Glutamatergic neuron (in vitro differentiated cells): Measurements from ENCODE around the gene CACNA1I. TPM values are rescaled to one million over a fixed set of nuclear protein-coding genes. Genes with fewer than 3 reads are reported as not detected.

Experiments
- DNase-seq: peaks from one replicate; pipeline ENCODE4 v3.0.0; 2022
- H3K27ac Mint-ChIP-seq: one replicate; pipeline ENCODE4 v1.8.0; 2020; ENCODE audit warnings: mild to moderate bottlenecking, mixed read lengths, inconsistent platforms; ENCODE audit not compliant: unreplicated experiment
- H3K27me3 Mint-ChIP-seq: one replicate; pipeline ENCODE4 v1.8.0; 2020; ENCODE audit warnings: mild to moderate bottlenecking, moderate library complexity, mixed read lengths, inconsistent platforms; ENCODE audit not compliant: unreplicated experiment
- H3K36me3 Mint-ChIP-seq: one replicate; pipeline ENCODE4 v1.8.0; 2020; ENCODE audit warnings: mild to moderate bottlenecking, mixed read lengths, inconsistent platforms; ENCODE audit not compliant: unreplicated experiment
- H3K4me1 Mint-ChIP-seq: one replicate; pipeline ENCODE4 v1.8.0; 2020; ENCODE audit warnings: mild to moderate bottlenecking, low read depth, mixed read lengths, inconsistent platforms; ENCODE audit not compliant: unreplicated experiment
- H3K4me3 Mint-ChIP-seq: one replicate; pipeline ENCODE4 v1.8.0; 2020; ENCODE audit warnings: mild to moderate bottlenecking, mixed read lengths, inconsistent platforms; ENCODE audit not compliant: unreplicated experiment
- H3K9me3 Mint-ChIP-seq: one replicate; pipeline ENCODE4 v1.8.0; 2020; ENCODE audit warnings: mild to moderate bottlenecking, moderate library complexity, mixed read lengths, inconsistent platforms; ENCODE audit not compliant: unreplicated experiment
- CTCF ChIP-seq: fragments of 200-600 bp; sonication (generic); IDR thresholded peaks from one replicate; pipeline ENCODE4 v1.5.0; 2021; ENCODE audit not compliant: partially characterized antibody, unreplicated experiment
- total RNA-seq: library from RNA; stranded (reverse); fragmentation: NEBNext Ultra II Directional; extraction: Animal tissue kit (Norgen Biotek cat#: 25700); gene quantifications from one replicate; pipeline ENCODE4 v1.2.1, GENCODE V29; 2021; ENCODE audit not compliant: unreplicated experiment

Gene CACNA1I
- total RNA-seq, 1 donor from 2014 or later, result 0.12 TPM

DNA sequence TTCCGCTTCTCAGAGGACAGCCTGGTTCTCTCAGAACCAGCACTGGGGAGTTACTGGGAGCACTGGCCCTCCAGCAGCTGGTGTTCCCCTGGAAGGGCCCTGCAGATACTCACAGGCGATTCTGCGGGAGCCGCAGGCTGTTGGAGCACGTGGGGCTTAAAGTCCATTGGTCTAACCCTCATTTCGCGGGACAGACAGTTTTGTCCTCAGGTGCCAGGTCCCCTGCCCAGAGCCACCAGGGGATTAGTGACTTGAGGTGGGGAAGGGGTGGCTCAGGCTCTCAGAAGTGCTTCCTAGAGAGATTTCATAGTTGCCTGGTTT is 53.9 kb downstream of the CACNA1I start:
- no peak overlapping the region for H3K27ac Mint-ChIP-seq
- TF ChIP-seq CTCF, result no peak
- peaks cover 6% of the 10 kb centered on the region for H3K27me3 Mint-ChIP-seq
- H3K4me1 Mint-ChIP-seq, result peaks cover 7% of the 10 kb centered on the region
- no peaks in the 10 kb centered on the region for H3K9me3 Mint-ChIP-seq
- DNase-seq, result no peak
- no peaks in the 10 kb centered on the region for H3K36me3 Mint-ChIP-seq
- H3K4me3 Mint-ChIP-seq, result no peak overlapping the region

GRCh38 chr22:39625569-39626537 is 55.3 kb downstream of the CACNA1I start:
- no peak for DNase-seq
- no peak overlapping the region for H3K27ac Mint-ChIP-seq
- peaks cover 7% of the 10 kb centered on the region for H3K4me1 Mint-ChIP-seq
- H3K4me3 Mint-ChIP-seq, result no peak overlapping the region
- peaks cover 2% of the 10 kb centered on the region for H3K9me3 Mint-ChIP-seq
- no peaks in the 10 kb centered on the region for H3K36me3 Mint-ChIP-seq
- H3K27me3 Mint-ChIP-seq, result peaks cover 4% of the 10 kb centered on the region
- TF ChIP-seq CTCF, result no peak

DNA sequence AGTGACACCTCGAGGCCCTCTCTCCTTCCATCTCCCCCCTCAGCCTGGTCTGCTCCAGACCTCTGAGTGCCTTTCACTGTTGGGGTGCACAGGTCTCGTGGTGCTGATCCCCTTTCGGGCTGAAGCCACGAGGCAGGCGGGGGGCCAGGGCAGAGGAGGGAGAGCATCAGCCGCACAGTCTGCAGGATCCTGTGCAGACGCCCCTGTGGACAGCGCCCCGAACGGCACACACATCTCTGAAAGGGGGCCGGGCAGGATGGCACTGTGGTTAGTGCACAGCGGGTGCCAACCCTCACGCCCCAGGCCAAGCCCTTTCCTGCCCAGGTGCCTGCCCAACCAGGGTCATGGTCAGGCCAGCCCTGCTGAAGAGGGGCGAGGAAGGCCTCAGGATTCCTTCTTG is 56.7 kb downstream of the CACNA1I start:
- Mint-ChIP-seq H3K27me3 (peaks cover 7% of the 10 kb centered on the region), H3K9me3 (peaks cover 4% of the 10 kb centered on the region), H3K27ac (no peak overlapping the region), H3K36me3 (no peaks in the 10 kb centered on the region), H3K4me1 (peaks cover 10% of the 10 kb centered on the region), H3K4me3 (no peak overlapping the region)
- no peak for TF ChIP-seq CTCF
- no peak for DNase-seq

DNA sequence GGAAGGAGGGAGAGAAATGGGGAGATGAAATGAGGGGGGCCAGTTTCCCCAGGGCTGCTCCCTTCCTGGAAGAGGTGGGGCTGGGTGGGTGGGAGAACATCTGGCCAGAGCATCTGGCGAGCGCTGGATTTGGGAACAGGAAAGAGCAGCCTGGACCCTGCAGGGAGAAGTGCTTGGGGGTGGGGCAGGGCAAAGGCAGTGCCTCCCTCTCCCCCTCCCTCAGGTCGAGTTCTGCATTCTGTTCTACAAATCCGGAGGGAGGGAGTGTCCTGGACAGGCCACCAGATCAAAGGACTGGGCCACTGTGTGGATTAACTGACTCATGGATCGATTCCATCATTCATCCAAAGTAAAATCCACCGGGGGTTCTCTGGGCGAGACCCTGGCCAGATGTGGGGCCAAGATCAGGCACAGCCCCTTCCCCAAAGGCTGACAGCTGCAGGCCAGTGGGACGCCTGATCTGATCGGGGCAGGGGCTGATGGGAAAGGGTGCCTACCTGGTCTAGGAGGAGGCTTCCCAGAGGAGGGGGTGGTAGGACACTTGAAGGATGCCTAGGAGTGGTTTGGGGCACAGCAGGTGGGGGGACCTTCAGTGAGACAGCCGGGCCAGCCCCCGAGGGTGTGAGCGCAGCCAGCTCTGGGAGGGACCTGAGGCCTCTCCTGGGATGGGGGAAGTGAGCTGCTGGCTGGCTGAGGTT is 57.5 kb downstream of the CACNA1I start:
- no peak overlapping the region for H3K27ac Mint-ChIP-seq

More for the DNA sequence above, 57.5 kb downstream of the CACNA1I start:
- TF ChIP-seq CTCF, result no peak
- H3K9me3 Mint-ChIP-seq, result peaks cover 4% of the 10 kb centered on the region
- no peaks in the 10 kb centered on the region for H3K36me3 Mint-ChIP-seq
- no peak for DNase-seq
- peaks cover 10% of the 10 kb centered on the region for H3K4me1 Mint-ChIP-seq
- no peak overlapping the region for H3K4me3 Mint-ChIP-seq
- H3K27me3 Mint-ChIP-seq, result peaks cover 9% of the 10 kb centered on the region
